WI38 (cell line): ENCODE results near the gene ZNF438.

Source experiments
- H3K4me3 ChIP-seq: 2 replicates; pipeline ENCODE4 v1.5.1; 2011; ENCODE audit warnings: low read depth, mild to moderate bottlenecking, control low read depth, low read length
- TF ChIP-seq, protein P1 (sequence below): IDR thresholded peaks from 2 replicates; pipeline ENCODE4 v1.5.1; 2012; ENCODE audit warnings: low read depth, mild to moderate bottlenecking, control low read depth, low read length

ZNF438 gene

DNA sequence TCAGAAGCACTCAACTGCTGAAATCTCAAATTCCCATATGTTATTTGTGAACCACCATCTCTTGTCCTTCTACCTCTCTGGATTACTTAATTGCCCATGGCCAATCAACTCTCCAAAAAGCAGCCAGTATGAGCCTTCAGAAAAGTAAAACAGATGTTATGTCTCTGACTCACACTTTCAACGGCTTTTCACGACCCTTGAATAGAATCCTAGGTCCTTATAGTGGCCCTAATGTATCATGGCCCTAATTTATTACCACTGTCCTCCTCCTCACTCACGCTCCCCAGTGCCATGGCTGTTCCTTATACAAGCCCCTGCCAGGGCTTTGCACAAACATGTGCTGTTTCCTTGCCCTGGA is 20.0 kb downstream of the ZNF438 start:
- no peak overlapping the region for H3K4me3 ChIP-seq
- TF ChIP-seq, protein P1, sequence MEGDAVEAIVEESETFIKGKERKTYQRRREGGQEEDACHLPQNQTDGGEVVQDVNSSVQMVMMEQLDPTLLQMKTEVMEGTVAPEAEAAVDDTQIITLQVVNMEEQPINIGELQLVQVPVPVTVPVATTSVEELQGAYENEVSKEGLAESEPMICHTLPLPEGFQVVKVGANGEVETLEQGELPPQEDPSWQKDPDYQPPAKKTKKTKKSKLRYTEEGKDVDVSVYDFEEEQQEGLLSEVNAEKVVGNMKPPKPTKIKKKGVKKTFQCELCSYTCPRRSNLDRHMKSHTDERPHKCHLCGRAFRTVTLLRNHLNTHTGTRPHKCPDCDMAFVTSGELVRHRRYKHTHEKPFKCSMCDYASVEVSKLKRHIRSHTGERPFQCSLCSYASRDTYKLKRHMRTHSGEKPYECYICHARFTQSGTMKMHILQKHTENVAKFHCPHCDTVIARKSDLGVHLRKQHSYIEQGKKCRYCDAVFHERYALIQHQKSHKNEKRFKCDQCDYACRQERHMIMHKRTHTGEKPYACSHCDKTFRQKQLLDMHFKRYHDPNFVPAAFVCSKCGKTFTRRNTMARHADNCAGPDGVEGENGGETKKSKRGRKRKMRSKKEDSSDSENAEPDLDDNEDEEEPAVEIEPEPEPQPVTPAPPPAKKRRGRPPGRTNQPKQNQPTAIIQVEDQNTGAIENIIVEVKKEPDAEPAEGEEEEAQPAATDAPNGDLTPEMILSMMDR: no peak

DNA sequence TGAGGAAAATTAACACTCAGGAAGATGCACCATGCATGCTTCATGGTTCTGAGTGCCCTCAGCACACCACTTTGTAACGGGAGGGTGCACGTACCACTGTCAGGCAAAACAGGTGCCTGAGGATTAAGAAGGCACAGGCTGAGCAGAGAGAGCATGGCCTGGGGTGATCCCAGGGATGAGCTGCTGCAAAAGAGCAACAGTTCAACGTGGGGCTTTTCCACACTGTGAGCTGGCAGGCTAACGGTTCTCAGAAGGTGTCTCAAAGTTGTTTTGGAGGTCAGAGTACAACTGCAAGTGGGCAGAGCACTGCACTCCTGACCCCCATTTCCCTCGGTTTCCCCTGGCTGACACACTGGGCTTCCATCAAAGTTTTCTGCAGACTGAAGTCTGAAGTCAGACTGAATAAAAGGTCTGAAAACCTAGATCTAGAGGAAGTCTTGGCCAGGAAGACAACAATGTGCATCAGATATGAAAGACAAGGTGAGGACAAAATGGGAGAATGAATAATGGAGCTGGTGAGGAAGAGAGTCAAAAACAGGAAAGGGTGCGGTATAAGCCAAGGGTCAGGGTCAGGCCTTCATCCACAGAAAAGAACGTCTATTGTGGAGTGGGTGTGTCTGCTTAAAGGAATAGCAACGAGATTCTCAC is 20.5 kb downstream of the ZNF438 start:
- TF ChIP-seq, protein P1: no peak
- H3K4me3 ChIP-seq: no peak overlapping the region

DNA sequence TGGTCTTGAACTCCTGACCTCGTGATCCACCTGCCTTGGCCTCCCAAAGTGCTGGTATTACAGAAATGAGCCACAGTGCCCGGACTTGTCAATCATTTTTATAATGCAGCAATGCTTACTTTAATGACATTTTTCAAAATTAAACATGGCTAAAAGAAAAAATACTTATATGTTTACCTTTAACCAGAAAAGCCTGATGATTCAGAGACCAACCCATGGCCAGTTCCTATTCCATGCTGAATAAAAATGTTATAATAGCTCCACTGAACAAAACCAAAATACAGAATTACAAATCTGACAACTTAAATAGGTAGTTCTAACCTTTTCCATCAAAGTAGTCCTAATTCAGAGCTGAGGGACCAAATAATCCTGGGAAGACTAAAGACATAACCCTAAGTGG is 21.6 kb downstream of the ZNF438 start:
- no peak overlapping the region for H3K4me3 ChIP-seq
- TF ChIP-seq, protein P1: no peak

- H3K4me3 ChIP-seq: no peak overlapping the region
- TF ChIP-seq, protein P1: no peak
Measured at GRCh38 chr10:31005895-31006294, 25.8 kb downstream of the ZNF438 start.

DNA sequence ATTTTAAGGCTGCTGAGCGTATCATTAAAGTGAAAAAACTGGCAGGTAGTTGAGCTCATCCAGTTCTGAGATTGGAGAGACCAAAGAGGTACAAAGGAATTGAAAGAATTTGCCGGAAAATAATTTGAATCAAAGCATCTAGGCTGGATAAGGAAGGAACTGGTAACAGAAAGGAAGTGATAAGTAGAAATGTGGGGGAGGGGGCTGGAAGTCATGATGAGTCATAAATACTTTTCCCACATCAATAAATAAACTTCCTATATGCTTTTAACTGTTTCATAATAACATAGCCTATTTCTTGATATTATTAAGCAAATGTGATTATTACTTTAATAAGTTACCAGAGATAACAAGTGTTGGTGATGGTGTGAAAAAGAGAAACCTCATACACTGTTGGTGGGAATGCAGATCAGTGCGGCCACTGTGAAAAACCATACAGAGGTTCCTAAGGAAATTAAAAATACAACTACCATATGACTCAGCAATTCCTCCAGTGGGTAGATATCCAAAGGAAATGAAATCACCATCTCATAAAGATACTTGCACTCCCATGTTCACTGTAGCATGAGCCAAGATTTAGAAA is 27.0 kb downstream of the ZNF438 start:
- H3K4me3 ChIP-seq: no peak overlapping the region
- TF ChIP-seq, protein P1: no peak

- no peak overlapping the region for H3K4me3 ChIP-seq
- TF ChIP-seq, protein P1: no peak
Measured at GRCh38 chr10:31001740-31002139, 29.9 kb downstream of the ZNF438 start.

DNA sequence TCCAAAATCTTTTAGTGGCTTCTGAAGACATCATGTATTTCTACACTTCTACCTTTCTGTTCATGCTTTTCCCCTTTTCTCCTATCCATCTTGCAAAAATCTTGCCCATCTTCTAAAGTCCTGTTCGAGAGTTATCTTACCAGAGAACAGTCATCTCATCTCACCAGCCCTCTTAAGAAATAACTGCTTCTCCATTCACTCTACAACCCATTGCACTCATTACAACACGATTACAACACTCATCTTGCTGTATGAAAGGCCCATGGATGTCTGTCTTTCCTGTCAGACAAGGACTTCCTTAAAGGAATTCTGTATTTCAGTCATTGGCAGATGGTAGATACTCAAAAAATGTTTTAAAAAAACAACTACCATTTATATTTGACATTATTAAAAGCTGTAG is 30.8 kb downstream of the ZNF438 start:
- TF ChIP-seq, protein P1: no peak
- no peak overlapping the region for H3K4me3 ChIP-seq
